Measurements from ENCODE around the gene HTD2. TPM values are rescaled to one million over a fixed set of nuclear protein-coding genes. Genes with fewer than 3 reads are reported as not detected.
"Not testable (repeated sequence)": the region's sequence is repeated elsewhere in the genome, so short reads cannot be mapped to it uniquely, and the experiment has no call there.

HTD2 gene
- total RNA-seq, 2 donors from 2014 or later = 12.1 to 14.7 TPM

DNA sequence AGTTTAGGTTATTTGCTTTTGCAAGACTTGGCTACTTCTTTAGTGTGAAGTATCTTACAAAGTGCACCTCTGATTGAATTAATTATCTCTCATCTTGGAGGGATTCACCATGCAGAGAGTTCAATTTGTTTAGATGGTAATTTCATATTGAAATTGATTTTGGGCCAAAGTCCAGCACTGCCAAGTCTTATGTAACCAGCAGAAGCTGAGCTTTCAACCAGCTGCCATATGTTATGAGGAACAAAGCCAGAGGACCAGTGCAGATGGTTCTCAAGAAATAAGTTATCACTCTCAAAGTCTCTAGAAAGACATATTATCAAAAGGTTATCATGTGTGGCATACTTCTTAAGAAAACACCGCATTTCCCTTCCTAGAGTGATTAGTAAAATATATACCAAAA, 39.7 kb upstream of the HTD2 start:
- H3K27ac ChIP-seq = no peak overlapping the region
- no peaks in the 10 kb centered on the region for H3K9me3 ChIP-seq
- TF ChIP-seq, protein P1, sequence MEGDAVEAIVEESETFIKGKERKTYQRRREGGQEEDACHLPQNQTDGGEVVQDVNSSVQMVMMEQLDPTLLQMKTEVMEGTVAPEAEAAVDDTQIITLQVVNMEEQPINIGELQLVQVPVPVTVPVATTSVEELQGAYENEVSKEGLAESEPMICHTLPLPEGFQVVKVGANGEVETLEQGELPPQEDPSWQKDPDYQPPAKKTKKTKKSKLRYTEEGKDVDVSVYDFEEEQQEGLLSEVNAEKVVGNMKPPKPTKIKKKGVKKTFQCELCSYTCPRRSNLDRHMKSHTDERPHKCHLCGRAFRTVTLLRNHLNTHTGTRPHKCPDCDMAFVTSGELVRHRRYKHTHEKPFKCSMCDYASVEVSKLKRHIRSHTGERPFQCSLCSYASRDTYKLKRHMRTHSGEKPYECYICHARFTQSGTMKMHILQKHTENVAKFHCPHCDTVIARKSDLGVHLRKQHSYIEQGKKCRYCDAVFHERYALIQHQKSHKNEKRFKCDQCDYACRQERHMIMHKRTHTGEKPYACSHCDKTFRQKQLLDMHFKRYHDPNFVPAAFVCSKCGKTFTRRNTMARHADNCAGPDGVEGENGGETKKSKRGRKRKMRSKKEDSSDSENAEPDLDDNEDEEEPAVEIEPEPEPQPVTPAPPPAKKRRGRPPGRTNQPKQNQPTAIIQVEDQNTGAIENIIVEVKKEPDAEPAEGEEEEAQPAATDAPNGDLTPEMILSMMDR (IDR thresholded peaks at IDR 0.05) = no peak
- H3K4me1 ChIP-seq = no peaks in the 10 kb centered on the region
- peaks cover 29% of the 10 kb centered on the region for H3K36me3 ChIP-seq
- H3K4me3 ChIP-seq = no peak overlapping the region
- H3K27me3 ChIP-seq = no peaks in the 10 kb centered on the region
- no peak for DNase-seq (ENCODE audit: low spot score)

DNA sequence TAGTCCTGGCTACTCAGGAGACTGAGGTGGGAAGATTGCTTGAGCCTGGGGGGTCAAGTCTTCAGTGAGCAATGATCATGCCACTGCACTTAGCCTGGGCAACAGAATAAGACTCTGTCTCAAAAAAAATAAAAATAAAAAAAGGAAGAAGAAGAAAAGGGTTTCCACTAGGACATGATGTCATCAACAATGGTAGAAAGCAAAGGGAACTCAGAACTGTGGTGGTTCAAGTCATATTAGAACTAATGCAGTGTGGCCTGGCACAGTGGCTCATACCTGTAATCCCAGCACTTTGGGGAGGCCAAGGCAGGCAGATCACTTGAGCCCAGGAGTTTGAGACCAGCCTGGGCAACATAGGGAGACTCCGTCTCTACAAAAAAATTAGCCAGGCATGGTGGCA, 38.8 kb upstream of the HTD2 start:
- not testable (repeated sequence) for H3K4me1 ChIP-seq; DNase-seq (ENCODE audit: low spot score); H3K9me3 ChIP-seq; H3K27ac ChIP-seq; H3K27me3 ChIP-seq; H3K4me3 ChIP-seq
- peaks cover 29% of the 10 kb centered on the region for H3K36me3 ChIP-seq

DNA sequence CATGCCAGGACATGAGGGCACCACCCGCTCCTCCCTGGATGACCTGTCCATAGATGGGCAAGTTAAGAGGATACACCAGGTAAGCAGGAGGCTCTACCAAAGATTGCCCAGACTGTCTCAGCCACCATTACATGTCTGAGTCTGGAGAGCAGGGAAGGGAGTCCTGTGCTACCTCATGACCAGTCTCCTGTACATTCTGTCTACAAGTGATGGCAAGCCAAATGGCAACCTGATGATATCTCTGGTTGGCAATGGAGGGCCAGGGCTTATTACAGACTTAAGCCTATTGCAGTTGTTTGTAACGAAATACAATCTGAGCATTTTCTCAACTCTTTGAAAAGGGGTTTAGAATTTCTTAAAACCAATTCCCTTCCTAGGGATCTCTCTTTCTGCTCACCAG, 37.0 kb upstream of the HTD2 start:
- Histone ChIP-seq H3K36me3 (peaks cover 29% of the 10 kb centered on the region), H3K4me1 (peaks cover 0 to 7% of the 10 kb centered on the region in 2 donors), H3K27ac (no peak overlapping the region), H3K4me3 (no peak overlapping the region), H3K27me3 (no peaks in the 10 kb centered on the region), H3K9me3 (no peaks in the 10 kb centered on the region)
- TF ChIP-seq, protein P1 (IDR thresholded peaks at IDR 0.05) = no peak
- DNase-seq (ENCODE audit: low spot score) = no peak

DNA sequence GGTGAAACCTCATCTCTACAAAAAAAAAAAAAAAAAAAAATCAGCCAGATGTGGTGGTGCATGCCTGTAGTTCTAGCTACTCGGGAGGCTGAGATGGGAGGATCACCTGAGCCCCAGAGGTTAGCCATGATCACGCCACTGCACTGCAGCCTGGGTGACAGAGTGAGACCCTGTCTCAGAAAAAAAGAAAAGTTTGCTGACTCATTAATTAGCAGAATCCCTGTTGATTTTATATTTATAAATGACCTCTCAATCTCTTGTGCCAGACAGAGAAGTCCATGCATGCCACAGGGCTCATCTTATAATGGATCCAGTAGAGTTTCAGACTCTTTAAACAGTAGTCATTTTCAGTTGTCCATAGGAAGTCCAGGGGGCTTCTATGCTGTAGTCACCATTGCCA, 35.8 kb upstream of the HTD2 start:
- Histone ChIP-seq H3K9me3 (no peaks in the 10 kb centered on the region), H3K36me3 (peaks cover 29% of the 10 kb centered on the region), H3K4me1 (peaks cover 0 to 7% of the 10 kb centered on the region in 2 donors), H3K27me3 (no peaks in the 10 kb centered on the region), H3K27ac (no peak overlapping the region), H3K4me3 (no peak overlapping the region)
- TF ChIP-seq, protein P1 (IDR thresholded peaks at IDR 0.05) = no peak
- DNase-seq (ENCODE audit: low spot score) = no peak

DNA sequence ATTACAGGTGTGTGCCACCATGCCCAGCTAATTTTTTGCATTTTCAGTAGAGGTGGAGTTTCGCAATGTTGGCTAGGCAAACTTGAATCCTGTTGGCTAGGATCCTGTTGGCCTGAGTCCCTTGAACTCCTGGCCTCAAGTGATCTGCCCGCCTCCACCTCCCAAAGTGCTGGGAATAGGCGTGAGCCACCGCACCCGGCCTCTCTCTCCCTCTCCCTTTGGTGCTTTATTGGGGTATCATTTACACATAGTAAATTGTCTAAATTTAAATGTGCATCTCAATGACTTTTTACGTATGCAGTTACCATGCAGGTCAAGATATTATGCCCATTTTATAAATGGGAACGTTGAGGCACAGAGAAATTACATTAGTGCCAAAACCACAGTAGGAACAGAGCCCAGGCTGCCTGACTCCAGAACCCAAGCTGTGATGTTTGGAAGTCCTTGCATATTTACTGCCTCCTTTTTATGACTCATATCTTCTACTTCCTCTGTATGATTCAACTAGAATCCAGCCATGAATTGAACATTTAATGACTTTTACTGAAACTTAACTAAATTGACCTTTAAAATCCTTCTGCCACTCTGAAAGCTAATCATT, 34.3 kb upstream of the HTD2 start:
- no peak for DNase-seq (ENCODE audit: low spot score)
- Histone ChIP-seq H3K4me3 (no peak overlapping the region), H3K27ac (peak overlapping the region in 1 of 2 donors; percentile 29), H3K9me3 (no peaks in the 10 kb centered on the region), H3K4me1 (peaks cover 0 to 7% of the 10 kb centered on the region in 2 donors), H3K36me3 (peaks cover 29% of the 10 kb centered on the region), H3K27me3 (no peaks in the 10 kb centered on the region)
- TF ChIP-seq, protein P1 (IDR thresholded peaks at IDR 0.05) = no peak

DNA sequence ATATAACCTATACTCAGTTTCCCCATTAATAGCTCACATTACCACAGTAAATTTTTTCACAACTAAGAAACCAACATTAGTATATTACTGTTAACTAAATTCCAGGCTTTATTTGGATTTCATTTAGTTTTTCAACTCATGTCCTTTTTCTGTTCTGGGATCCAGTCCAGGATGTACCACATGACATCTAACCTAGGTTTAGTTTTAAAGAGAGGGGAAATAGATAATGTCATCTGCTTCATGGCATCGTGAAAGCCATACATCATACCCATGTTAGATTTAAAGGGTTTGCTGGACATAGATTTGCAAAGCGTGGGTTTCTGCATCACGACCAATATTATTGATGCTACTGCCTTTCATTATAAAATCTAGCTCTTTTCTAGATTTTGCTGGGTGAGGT, 33.4 kb upstream of the HTD2 start:
- DNase-seq (ENCODE audit: low spot score) = no peak
- Histone ChIP-seq H3K27ac (peak overlapping the region in 1 of 2 donors; percentile 29), H3K4me1 (peaks cover 0 to 7% of the 10 kb centered on the region in 2 donors), H3K36me3 (peaks cover 20% of the 10 kb centered on the region), H3K9me3 (no peaks in the 10 kb centered on the region), H3K4me3 (no peak overlapping the region), H3K27me3 (no peaks in the 10 kb centered on the region)
- TF ChIP-seq, protein P1 (IDR thresholded peaks at IDR 0.05) = no peak

DNA sequence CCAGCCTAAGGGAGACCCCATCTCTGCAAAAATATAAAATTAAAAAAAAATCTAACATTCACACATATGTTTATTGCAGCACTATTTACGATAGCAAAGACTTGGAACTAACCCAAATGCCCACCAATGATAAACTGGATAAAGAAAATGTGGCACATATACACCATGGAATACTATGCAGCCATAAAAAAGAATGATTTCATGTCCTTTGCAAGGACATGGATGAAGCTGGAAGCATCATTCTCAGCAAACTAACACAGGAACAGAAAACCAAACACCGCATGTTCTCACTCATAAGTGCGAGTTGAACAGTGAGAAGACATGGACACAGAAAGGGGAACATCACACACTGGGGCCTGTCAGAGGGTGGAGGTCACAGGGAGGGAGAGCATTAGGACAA, 33.0 kb upstream of the HTD2 start:
- DNase-seq (ENCODE audit: low spot score); H3K9me3 ChIP-seq; H3K4me3 ChIP-seq; H3K4me1 ChIP-seq; H3K27ac ChIP-seq; H3K27me3 ChIP-seq: not testable (repeated sequence)
- peaks cover 15% of the 10 kb centered on the region for H3K36me3 ChIP-seq
